OCI-LY1 (cell line): ENCODE results near the gene LIPM.

ENCODE experiments used
- H2AFZ ChIP-seq: fragments of 200-600 bp; sonication (generic), shearing (Covaris generic); 2 replicates; pipeline ENCODE4 v1.6.0; 2014; ENCODE audit warnings: antibody characterized with exemption, mild to moderate bottlenecking, low read length
- H3F3A ChIP-seq: fragments of 200-600 bp; sonication (generic), shearing (Covaris generic); 2 replicates; pipeline ENCODE4 v1.6.0; 2014; ENCODE audit warnings: mild to moderate bottlenecking, antibody characterized with exemption, low read length, moderate library complexity; ENCODE audit not compliant: insufficient read depth
- H3K27ac ChIP-seq: fragments of 200-600 bp; sonication (generic); 2 replicates; pipeline ENCODE4 v1.5.1; 2014; ENCODE audit warnings: low read length, mixed run types, mild to moderate bottlenecking, low read depth; ENCODE audit not compliant: poor library complexity, severe bottlenecking
- H3K27me3 ChIP-seq: fragments of 200-600 bp; sonication (generic); 2 replicates; pipeline ENCODE4 v1.6.0; 2014; ENCODE audit warnings: antibody characterized with exemption, mild to moderate bottlenecking, low read length, moderate library complexity; ENCODE audit not compliant: insufficient read depth
- H3K36me3 ChIP-seq: fragments of 200-600 bp; sonication (generic); 2 replicates; pipeline ENCODE4 v1.6.1; 2014; ENCODE audit warnings: mild to moderate bottlenecking, antibody characterized with exemption, low read length, moderate library complexity, mixed read lengths; ENCODE audit not compliant: insufficient read depth
- H3K4me1 ChIP-seq: fragments of 200-600 bp; sonication (generic); 2 replicates; pipeline ENCODE4 v1.5.1; 2014; ENCODE audit warnings: mild to moderate bottlenecking, low read length, moderate library complexity; ENCODE audit not compliant: insufficient read depth, severe bottlenecking
- H3K4me2 ChIP-seq: fragments of 200-600 bp; sonication (generic), shearing (Covaris generic); 2 replicates; pipeline ENCODE4 v1.6.1; 2014; ENCODE audit warnings: low read length
- H3K4me3 ChIP-seq: fragments of 200-600 bp; sonication (generic); 2 replicates; pipeline ENCODE4 v1.5.1; 2014; ENCODE audit warnings: low read length, low read depth, mild to moderate bottlenecking, mixed read lengths; ENCODE audit not compliant: poor library complexity, severe bottlenecking
- H3K79me2 ChIP-seq: fragments of 200-600 bp; shearing (Covaris generic); 2 replicates; pipeline ENCODE4 v1.6.1; 2016; ENCODE audit warnings: mixed run types, low read length, mixed read lengths; ENCODE audit not compliant: insufficient read depth
- H3K9ac ChIP-seq: fragments of 200-600 bp; sonication (generic), shearing (Covaris generic); 2 replicates; pipeline ENCODE4 v1.6.1; 2014; ENCODE audit warnings: mild to moderate bottlenecking, low read length, mixed read lengths
- H3K9me2 ChIP-seq: fragments of 200-600 bp; sonication (generic), shearing (Covaris generic); 2 replicates; pipeline ENCODE4 v1.6.1; 2014; ENCODE audit warnings: low read depth, mild to moderate bottlenecking, low read length, mixed read lengths
- H3K9me3 ChIP-seq: fragments of 200-600 bp; shearing (Covaris generic); 2 replicates; pipeline ENCODE4 v1.6.1; 2014; ENCODE audit warnings: low read length, mixed read lengths
- H4K20me1 ChIP-seq: fragments of 200-600 bp; sonication (generic), shearing (Covaris generic); 2 replicates; pipeline ENCODE4 v1.6.0; 2016; ENCODE audit warnings: mild to moderate bottlenecking, low read length; ENCODE audit not compliant: insufficient read depth
- EZH2 ChIP-seq: fragments of 200-600 bp; sonication (generic), shearing (Covaris generic); IDR thresholded peaks from 2 replicates; pipeline ENCODE4 v1.8.0; 2017; ENCODE audit warnings: borderline replicate concordance, mixed run types, mild to moderate bottlenecking, antibody characterized with exemption, low read length, moderate library complexity, mixed read lengths
- TF ChIP-seq, protein P1 (sequence below): fragments of 200-600 bp; sonication (generic), shearing (Covaris generic); IDR thresholded peaks from 2 replicates; pipeline ENCODE4 v1.5.1; 2017; ENCODE audit warnings: mild to moderate bottlenecking, antibody characterized with exemption, low read length, moderate library complexity, mixed read lengths

The LIPM gene

DNA sequence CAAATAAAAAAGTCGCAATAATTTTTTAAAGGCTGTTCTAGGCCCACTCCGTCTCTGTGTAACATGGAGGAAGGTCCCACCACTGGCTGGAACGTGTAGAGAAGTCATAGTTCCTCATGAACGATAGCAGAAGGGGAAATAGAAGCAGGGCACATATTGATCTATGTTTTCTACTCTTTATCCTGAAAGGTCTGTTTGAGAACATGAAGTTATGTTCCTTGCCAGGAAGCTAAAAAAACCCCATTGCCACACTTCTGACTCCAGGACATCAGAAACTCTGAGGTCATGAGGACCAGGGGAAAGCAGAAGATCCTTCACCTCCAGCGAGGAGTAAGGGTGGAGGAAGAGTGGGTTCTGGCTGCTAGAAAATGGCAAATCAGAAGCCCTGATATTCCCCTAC, 38.4 kb downstream of the LIPM start:
- no peaks in the 10 kb centered on the region for H3K27me3 ChIP-seq
- H3K4me1 ChIP-seq = no peaks in the 10 kb centered on the region
- no peak overlapping the region for H2AFZ ChIP-seq
- no peak overlapping the region for H3K4me2 ChIP-seq
- H4K20me1 ChIP-seq = no peaks in the 10 kb centered on the region
- H3K79me2 ChIP-seq = no peaks in the 10 kb centered on the region
- H3F3A ChIP-seq = no peaks in the 10 kb centered on the region
- H3K9me3 ChIP-seq = no peaks in the 10 kb centered on the region
- H3K9ac ChIP-seq = no peak overlapping the region
- no peak overlapping the region for H3K4me3 ChIP-seq
- TF ChIP-seq, protein P1, sequence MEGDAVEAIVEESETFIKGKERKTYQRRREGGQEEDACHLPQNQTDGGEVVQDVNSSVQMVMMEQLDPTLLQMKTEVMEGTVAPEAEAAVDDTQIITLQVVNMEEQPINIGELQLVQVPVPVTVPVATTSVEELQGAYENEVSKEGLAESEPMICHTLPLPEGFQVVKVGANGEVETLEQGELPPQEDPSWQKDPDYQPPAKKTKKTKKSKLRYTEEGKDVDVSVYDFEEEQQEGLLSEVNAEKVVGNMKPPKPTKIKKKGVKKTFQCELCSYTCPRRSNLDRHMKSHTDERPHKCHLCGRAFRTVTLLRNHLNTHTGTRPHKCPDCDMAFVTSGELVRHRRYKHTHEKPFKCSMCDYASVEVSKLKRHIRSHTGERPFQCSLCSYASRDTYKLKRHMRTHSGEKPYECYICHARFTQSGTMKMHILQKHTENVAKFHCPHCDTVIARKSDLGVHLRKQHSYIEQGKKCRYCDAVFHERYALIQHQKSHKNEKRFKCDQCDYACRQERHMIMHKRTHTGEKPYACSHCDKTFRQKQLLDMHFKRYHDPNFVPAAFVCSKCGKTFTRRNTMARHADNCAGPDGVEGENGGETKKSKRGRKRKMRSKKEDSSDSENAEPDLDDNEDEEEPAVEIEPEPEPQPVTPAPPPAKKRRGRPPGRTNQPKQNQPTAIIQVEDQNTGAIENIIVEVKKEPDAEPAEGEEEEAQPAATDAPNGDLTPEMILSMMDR = no peak
- TF ChIP-seq EZH2 = no peak
- no peak overlapping the region for H3K27ac ChIP-seq
- no peaks in the 10 kb centered on the region for H3K9me2 ChIP-seq
- H3K36me3 ChIP-seq = no peaks in the 10 kb centered on the region

DNA sequence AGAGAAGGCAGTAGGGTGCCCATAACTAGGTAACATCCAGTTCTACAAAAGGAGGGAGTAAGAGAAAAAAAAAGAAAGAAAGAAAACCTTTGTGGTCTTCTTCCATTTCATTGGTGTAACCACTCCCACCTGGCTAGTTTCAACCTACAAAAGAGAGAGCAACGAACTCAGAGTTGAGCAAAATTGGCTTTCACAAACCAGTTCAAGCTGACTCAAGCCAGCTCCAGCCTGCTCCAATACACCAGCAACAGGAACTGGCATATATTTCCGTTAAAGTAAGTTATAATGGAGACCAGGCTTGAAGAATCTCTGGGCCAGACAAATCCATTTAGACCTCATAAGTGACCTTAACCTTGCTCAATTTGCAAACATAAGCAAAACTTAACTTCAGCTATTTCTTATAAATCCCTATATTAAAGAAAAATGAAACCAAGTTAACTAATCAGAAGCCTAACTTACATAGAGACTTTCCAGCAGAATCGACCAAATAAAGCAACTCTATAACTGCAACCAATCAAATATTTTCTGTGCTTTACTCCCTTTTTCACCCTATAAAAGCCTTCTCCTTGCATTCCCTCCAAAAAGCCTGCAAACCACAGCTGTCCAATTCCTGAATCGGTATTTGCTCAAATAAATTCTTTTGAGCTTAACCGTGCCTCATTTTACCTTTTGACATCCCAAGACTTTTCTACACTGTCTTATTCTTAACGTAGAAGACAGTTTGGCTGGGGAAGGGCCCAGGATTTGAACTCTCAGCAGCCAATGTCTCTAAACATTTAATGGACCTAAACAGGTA, 39.0 kb downstream of the LIPM start:
- Histone ChIP-seq H3K4me1 (no peaks in the 10 kb centered on the region), H2AFZ (no peak overlapping the region), H3K9me2 (no peaks in the 10 kb centered on the region), H3K4me2 (no peak overlapping the region), H3K27ac (no peak overlapping the region), H4K20me1 (no peaks in the 10 kb centered on the region), H3K36me3 (no peaks in the 10 kb centered on the region), H3K4me3 (no peak overlapping the region), H3K9me3 (no peaks in the 10 kb centered on the region), H3K27me3 (no peaks in the 10 kb centered on the region), H3K79me2 (no peaks in the 10 kb centered on the region), H3F3A (no peaks in the 10 kb centered on the region), H3K9ac (no peak overlapping the region)
- no peak for TF ChIP-seq EZH2
- TF ChIP-seq, protein P1 = no peak

DNA sequence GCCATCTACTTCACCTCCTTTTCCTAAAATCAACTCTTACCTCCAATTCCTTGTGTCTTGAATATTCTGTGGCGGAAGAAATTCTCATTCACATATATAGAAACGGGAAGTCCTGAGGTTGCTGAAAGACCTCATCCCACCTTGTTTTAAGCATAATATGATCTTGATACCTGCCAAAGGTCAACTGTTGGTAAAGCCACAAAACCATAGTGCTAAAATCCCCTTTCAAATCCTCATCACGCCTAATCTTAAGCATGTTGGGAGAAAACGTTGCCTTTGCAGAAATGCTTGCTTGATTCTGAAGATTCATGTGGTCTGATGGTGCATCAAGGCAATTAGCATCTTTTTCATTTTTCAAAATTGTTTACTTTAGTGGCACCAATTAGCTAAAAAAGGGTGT, 40.6 kb downstream of the LIPM start:
- H3K27ac ChIP-seq = no peak overlapping the region
- H3K9me2 ChIP-seq = no peaks in the 10 kb centered on the region
- H3K4me1 ChIP-seq = no peaks in the 10 kb centered on the region
- H3K27me3 ChIP-seq = no peaks in the 10 kb centered on the region
- H3K9ac ChIP-seq = no peak overlapping the region
- TF ChIP-seq, protein P1 = no peak
- no peak for TF ChIP-seq EZH2
- no peak overlapping the region for H2AFZ ChIP-seq
- H3F3A ChIP-seq = no peaks in the 10 kb centered on the region
- H4K20me1 ChIP-seq = no peaks in the 10 kb centered on the region
- no peaks in the 10 kb centered on the region for H3K36me3 ChIP-seq
- H3K4me3 ChIP-seq = no peak overlapping the region
- no peaks in the 10 kb centered on the region for H3K79me2 ChIP-seq
- H3K9me3 ChIP-seq = no peaks in the 10 kb centered on the region
- H3K4me2 ChIP-seq = no peak overlapping the region
